ENCODE data around the gene RPTOR.
A peak's percentile ranks its signal among the peaks of the same experiment; 100 is the strongest.

The RPTOR gene

GRCh38 chr17:80716986-80717719 is 172.5 kb downstream of the RPTOR start:
- Histone ChIP-seq H3K23ac (ENCODE audit: low read depth, low read length, poor library complexity) (no peak overlapping the region), H2BK120ac (ENCODE audit: low read depth, low read length) (no peak overlapping the region), H2BK12ac (ENCODE audit: low read length) (no peak overlapping the region), H3K4me1 (ENCODE audit: control insufficient read depth in 2 of 2, insufficient read depth in 1 of 2, low read depth in 1 of 2, low read length in 2 of 2) (peaks cover 4 to 12% of the 10 kb centered on the region in 2 donors), H4K91ac (ENCODE audit: low read depth, low read length, poor library complexity) (no peak overlapping the region), H3K36me3 (replicated peaks in 1 of 2; ENCODE audit: control insufficient read depth in 2 of 2, insufficient read depth in 2 of 2, low read length in 2 of 2) (no peaks in the 10 kb centered on the region), H2BK5ac (ENCODE audit: low read length) (no peak overlapping the region), H3K9ac (ENCODE audit: low read depth, low read length, poor library complexity) (no peak overlapping the region), H2AFZ (ENCODE audit: low read length) (no peak overlapping the region), H3K9me3 (replicated peaks in 1 of 2; ENCODE audit: control insufficient read depth in 2 of 2, insufficient read depth in 1 of 2, low read depth in 1 of 2, low read length in 2 of 2) (peaks cover 0 to 12% of the 10 kb centered on the region in 2 donors), H3K27ac (replicated peaks; ENCODE audit: low read length) (peak overlapping the region; percentile 60), H3K4me3 (ENCODE audit: low read length in 2 of 2) (no peak overlapping the region), H3K27me3 (ENCODE audit: control insufficient read depth in 3 of 3, insufficient read depth in 3 of 3, low read depth in 1 of 3, low read length in 3 of 3) (no peaks in the 10 kb centered on the region), H3K18ac (ENCODE audit: low read length) (no peak overlapping the region), H2BK15ac (ENCODE audit: low read length) (no peak overlapping the region), H3K14ac (ENCODE audit: low read length) (no peak overlapping the region), H4K8ac (ENCODE audit: low read depth, low read length) (no peak overlapping the region), H2AK5ac (ENCODE audit: low read depth, low read length) (no peak overlapping the region), H3K79me1 (ENCODE audit: low read depth, low read length) (peaks cover 1% of the 10 kb centered on the region), H3K4ac (ENCODE audit: low read length) (no peak overlapping the region), H3K4me2 (ENCODE audit: insufficient read depth, low read length, poor library complexity, severe bottlenecking) (no peak overlapping the region)
- DNase-seq (ENCODE audit: low spot score) = no peak
- no CpG with 5 or more reads among the region's 10 CpGs for WGBS, 2 donors (ENCODE audit: extremely low coverage in 2 of 2, insufficient read length in 2 of 2, insufficient replicate concordance in 1 of 2)

GRCh38 chr17:80717720-80718083 is 173.1 kb downstream of the RPTOR start:
- Histone ChIP-seq H3K4ac (ENCODE audit: low read length) (no peak overlapping the region), H2AFZ (ENCODE audit: low read length) (no peak overlapping the region), H4K8ac (ENCODE audit: low read depth, low read length) (no peak overlapping the region), H2BK12ac (ENCODE audit: low read length) (no peak overlapping the region), H2BK120ac (ENCODE audit: low read depth, low read length) (no peak overlapping the region), H2BK15ac (ENCODE audit: low read length) (no peak overlapping the region), H3K36me3 (replicated peaks in 1 of 2; ENCODE audit: control insufficient read depth in 2 of 2, insufficient read depth in 2 of 2, low read length in 2 of 2) (no peaks in the 10 kb centered on the region), H3K27ac (replicated peaks; ENCODE audit: low read length) (peak overlapping the region; percentile 60), H3K23ac (ENCODE audit: low read depth, low read length, poor library complexity) (no peak overlapping the region), H3K4me1 (ENCODE audit: control insufficient read depth in 2 of 2, insufficient read depth in 1 of 2, low read depth in 1 of 2, low read length in 2 of 2) (peaks cover 4 to 12% of the 10 kb centered on the region in 2 donors), H3K18ac (ENCODE audit: low read length) (no peak overlapping the region), H3K4me2 (ENCODE audit: insufficient read depth, low read length, poor library complexity, severe bottlenecking) (no peak overlapping the region), H4K91ac (ENCODE audit: low read depth, low read length, poor library complexity) (no peak overlapping the region), H2BK5ac (ENCODE audit: low read length) (no peak overlapping the region), H3K27me3 (ENCODE audit: control insufficient read depth in 3 of 3, insufficient read depth in 3 of 3, low read depth in 1 of 3, low read length in 3 of 3) (no peaks in the 10 kb centered on the region), H3K79me1 (ENCODE audit: low read depth, low read length) (no peaks in the 10 kb centered on the region), H3K14ac (ENCODE audit: low read length) (no peak overlapping the region), H3K9me3 (replicated peaks in 1 of 2; ENCODE audit: control insufficient read depth in 2 of 2, insufficient read depth in 1 of 2, low read depth in 1 of 2, low read length in 2 of 2) (peaks cover 0 to 12% of the 10 kb centered on the region in 2 donors), H3K4me3 (ENCODE audit: low read length in 2 of 2) (no peak overlapping the region), H3K9ac (ENCODE audit: low read depth, low read length, poor library complexity) (no peak overlapping the region), H2AK5ac (ENCODE audit: low read depth, low read length) (no peak overlapping the region)
- no peak for DNase-seq (ENCODE audit: low spot score)
- no CpG with 5 or more reads among the region's 7 CpGs for WGBS, 2 donors (ENCODE audit: extremely low coverage in 2 of 2, insufficient read length in 2 of 2, insufficient replicate concordance in 1 of 2)

- no peak overlapping the region for H2AFZ ChIP-seq (ENCODE audit: low read length)
- no peak overlapping the region for H2BK15ac ChIP-seq (ENCODE audit: low read length)
- H3K4me3 ChIP-seq (ENCODE audit: low read length in 2 of 2) = no peak overlapping the region
- peaks cover 4 to 12% of the 10 kb centered on the region in 2 donors for H3K4me1 ChIP-seq (ENCODE audit: control insufficient read depth in 2 of 2, insufficient read depth in 1 of 2, low read depth in 1 of 2, low read length in 2 of 2)
- H3K36me3 ChIP-seq (replicated peaks in 1 of 2; ENCODE audit: control insufficient read depth in 2 of 2, insufficient read depth in 2 of 2, low read length in 2 of 2) = no peaks in the 10 kb centered on the region
- H2BK120ac ChIP-seq (ENCODE audit: low read depth, low read length) = no peak overlapping the region
- no peak overlapping the region for H2BK12ac ChIP-seq (ENCODE audit: low read length)
- H3K9me3 ChIP-seq (replicated peaks in 1 of 2; ENCODE audit: control insufficient read depth in 2 of 2, insufficient read depth in 1 of 2, low read depth in 1 of 2, low read length in 2 of 2) = peaks cover 0 to 15% of the 10 kb centered on the region in 2 donors
- no peak overlapping the region for H3K9ac ChIP-seq (ENCODE audit: low read depth, low read length, poor library complexity)
- H3K79me1 ChIP-seq (ENCODE audit: low read depth, low read length) = no peaks in the 10 kb centered on the region
- no peak overlapping the region for H2BK5ac ChIP-seq (ENCODE audit: low read length)
- H4K91ac ChIP-seq (ENCODE audit: low read depth, low read length, poor library complexity) = no peak overlapping the region
- no peak overlapping the region for H3K4ac ChIP-seq (ENCODE audit: low read length)
- no peak overlapping the region for H3K14ac ChIP-seq (ENCODE audit: low read length)
- H3K18ac ChIP-seq (ENCODE audit: low read length) = no peak overlapping the region
- WGBS, 2 donors (ENCODE audit: extremely low coverage in 2 of 2, insufficient read length in 2 of 2, insufficient replicate concordance in 1 of 2) = no CpG with 5 or more reads among the region's 4 CpGs
- H3K4me2 ChIP-seq (ENCODE audit: insufficient read depth, low read length, poor library complexity, severe bottlenecking) = no peak overlapping the region
- no peaks in the 10 kb centered on the region for H3K27me3 ChIP-seq (ENCODE audit: control insufficient read depth in 3 of 3, insufficient read depth in 3 of 3, low read depth in 1 of 3, low read length in 3 of 3)
- no peak overlapping the region for H3K23ac ChIP-seq (ENCODE audit: low read depth, low read length, poor library complexity)
- H4K8ac ChIP-seq (ENCODE audit: low read depth, low read length) = no peak overlapping the region
- no peak for DNase-seq (ENCODE audit: low spot score)
- no peak overlapping the region for H3K27ac ChIP-seq (replicated peaks; ENCODE audit: low read length)
- no peak overlapping the region for H2AK5ac ChIP-seq (ENCODE audit: low read depth, low read length)
Observed at GRCh38 chr17:80718428-80718827, 173.8 kb downstream of the RPTOR start.

DNA sequence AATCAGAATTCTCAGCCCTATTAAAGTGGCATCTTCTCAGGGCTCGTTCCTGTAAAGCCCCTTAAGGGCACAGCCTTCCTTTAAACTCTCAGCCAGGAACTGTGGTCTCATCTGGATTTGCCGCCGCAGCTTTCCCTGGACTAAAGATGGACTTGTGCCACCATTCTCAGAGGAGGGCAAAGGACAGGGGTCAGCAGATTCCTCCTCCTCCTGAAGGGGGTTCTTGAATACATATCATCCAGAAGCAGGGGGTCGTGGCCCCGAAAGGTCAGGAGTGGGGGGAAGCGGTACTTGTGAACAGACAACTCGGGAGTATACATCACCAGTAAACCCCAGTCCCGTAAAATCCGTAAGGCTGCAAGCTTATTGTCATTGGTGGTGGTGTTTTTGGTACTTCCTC is 174.8 kb downstream of the RPTOR start:
- Histone ChIP-seq H2AK5ac (ENCODE audit: low read depth, low read length) (peak overlapping the region; percentile 3), H2BK120ac (ENCODE audit: low read depth, low read length) (no peak overlapping the region), H3K14ac (ENCODE audit: low read length) (no peak overlapping the region), H2BK12ac (ENCODE audit: low read length) (no peak overlapping the region), H3K23ac (ENCODE audit: low read depth, low read length, poor library complexity) (no peak overlapping the region), H3K9me3 (replicated peaks in 1 of 2; ENCODE audit: control insufficient read depth in 2 of 2, insufficient read depth in 1 of 2, low read depth in 1 of 2, low read length in 2 of 2) (peaks cover 0 to 24% of the 10 kb centered on the region in 2 donors), H3K9ac (ENCODE audit: low read depth, low read length, poor library complexity) (no peak overlapping the region), H2BK15ac (ENCODE audit: low read length) (no peak overlapping the region), H3K18ac (ENCODE audit: low read length) (no peak overlapping the region), H3K4me1 (ENCODE audit: control insufficient read depth in 2 of 2, insufficient read depth in 1 of 2, low read depth in 1 of 2, low read length in 2 of 2) (peaks cover 4 to 12% of the 10 kb centered on the region in 2 donors), H2BK5ac (ENCODE audit: low read length) (no peak overlapping the region), H3K4me2 (ENCODE audit: insufficient read depth, low read length, poor library complexity, severe bottlenecking) (no peak overlapping the region), H3K4ac (ENCODE audit: low read length) (no peak overlapping the region), H3K36me3 (replicated peaks in 1 of 2; ENCODE audit: control insufficient read depth in 2 of 2, insufficient read depth in 2 of 2, low read length in 2 of 2) (no peaks in the 10 kb centered on the region), H2AFZ (ENCODE audit: low read length) (no peak overlapping the region), H3K27ac (replicated peaks; ENCODE audit: low read length) (no peak overlapping the region), H3K4me3 (ENCODE audit: low read length in 2 of 2) (no peak overlapping the region), H3K79me1 (ENCODE audit: low read depth, low read length) (peaks cover under 1% of the 10 kb centered on the region), H4K91ac (ENCODE audit: low read depth, low read length, poor library complexity) (no peak overlapping the region), H4K8ac (ENCODE audit: low read depth, low read length) (no peak overlapping the region), H3K27me3 (ENCODE audit: control insufficient read depth in 3 of 3, insufficient read depth in 3 of 3, low read depth in 1 of 3, low read length in 3 of 3) (no peaks in the 10 kb centered on the region)
- no CpG with 5 or more reads among the region's 9 CpGs for WGBS, 2 donors (ENCODE audit: extremely low coverage in 2 of 2, insufficient read length in 2 of 2, insufficient replicate concordance in 1 of 2)
- no peak for DNase-seq (ENCODE audit: low spot score)

All from neuronal stem cell (in vitro differentiated cells).